ENCODE data around the gene WDR5B. TPM values are rescaled to one million over a fixed set of nuclear protein-coding genes. Genes with fewer than 3 reads are reported as not detected.

The WDR5B gene
- total and polyA plus RNA-seq, 2 experiments from 2014 or later, result 3.7 to 5.6 TPM

- Histone ChIP-seq H3K36me3 (ENCODE audit: low read depth) (peaks cover 12% of the 10 kb centered on the region), H3K9ac (peak overlapping the region; percentile 97), H3K9me3 (ENCODE audit: low read depth) (no peaks in the 10 kb centered on the region), H3K27ac (peak overlapping the region; percentile 88), H3K9me2 (ENCODE audit: insufficient read depth) (no peaks in the 10 kb centered on the region), H3F3A (ENCODE audit: insufficient read depth) (peaks cover 13% of the 10 kb centered on the region; the same call in 1 of the 2 replicates), H3K79me2 (ENCODE audit: insufficient read depth) (peaks cover 89% of the 10 kb centered on the region), H3K4me1 (ENCODE audit: insufficient read depth) (peaks cover 9% of the 10 kb centered on the region), H4K20me1 (ENCODE audit: insufficient read depth) (no peaks in the 10 kb centered on the region), H3K27me3 (replicated peaks; ENCODE audit: insufficient read depth) (no peaks in the 10 kb centered on the region), H3K4me2 (ENCODE audit: unreplicated experiment) (peak overlapping the region; percentile 94), H2AFZ (peak overlapping the region; percentile 93), H3K4me3 (peak overlapping the region; percentile 98)
- 21 to 24% methylated on average over 10 of the region's 10 CpGs for WGBS, 2 experiments (ENCODE audit: low coverage in 1 of 2, low lambda C conversion rate in 2 of 2, missing lambda C conversion rate in 2 of 2)
- peak; percentile 67 for DNase-seq
- in situ Hi-C loops (cut with MboI), result no loop called here
- TF ChIP-seq EZH2phosphoT487 (IDR thresholded peaks at IDR 0.05; ENCODE audit: insufficient read depth, low read depth), result no peak
- no peak for TF ChIP-seq EZH2 (IDR thresholded peaks at IDR 0.05; ENCODE audit: insufficient read depth, poor library complexity, severe bottlenecking)
These were observed 638 bp downstream of the WDR5B start for GRCh38 chr3:122415104-122415744.

GRCh38 chr3:122414391-122414790 is 1.5 kb downstream of the WDR5B start:
- in situ Hi-C loops (cut with MboI), result no loop called here
- DNase-seq, result peak; percentile 49
- H3K4me3 ChIP-seq, result peak overlapping the region; percentile 98; the same call in 1 of the 2 replicates

GRCh38 chr3:122410639-122411038 is 5.2 kb downstream of the WDR5B start:
- peaks cover 54% of the 10 kb centered on the region for H3K79me2 ChIP-seq (ENCODE audit: insufficient read depth)
- H4K20me1 ChIP-seq (ENCODE audit: insufficient read depth), result no peaks in the 10 kb centered on the region
- H3K4me1 ChIP-seq (ENCODE audit: insufficient read depth), result peaks cover 9% of the 10 kb centered on the region
- H3K9ac ChIP-seq, result no peak overlapping the region
- in situ Hi-C loops (cut with MboI), result no loop called here
- no peak overlapping the region for H3K4me3 ChIP-seq
- TF ChIP-seq EZH2 (IDR thresholded peaks at IDR 0.05; ENCODE audit: insufficient read depth, poor library complexity, severe bottlenecking), result no peak
- no peak for TF ChIP-seq EZH2phosphoT487 (IDR thresholded peaks at IDR 0.05; ENCODE audit: insufficient read depth, low read depth)
- no peak overlapping the region for H3K27ac ChIP-seq
- no peaks in the 10 kb centered on the region for H3K27me3 ChIP-seq (replicated peaks; ENCODE audit: insufficient read depth)
- peaks cover 10% of the 10 kb centered on the region; the same call in 1 of the 2 replicates for H3F3A ChIP-seq (ENCODE audit: insufficient read depth)
- no peak for DNase-seq
- H3K36me3 ChIP-seq (ENCODE audit: low read depth), result peaks cover 34% of the 10 kb centered on the region
- no peak overlapping the region for H3K4me2 ChIP-seq (ENCODE audit: unreplicated experiment)
- 93 to 97% methylated on average over 6 of the region's 6 CpGs for WGBS, 2 experiments (ENCODE audit: low coverage in 1 of 2, low lambda C conversion rate in 2 of 2, missing lambda C conversion rate in 2 of 2)
- no peak overlapping the region for H2AFZ ChIP-seq
- H3K9me3 ChIP-seq (ENCODE audit: low read depth), result no peaks in the 10 kb centered on the region
- H3K9me2 ChIP-seq (ENCODE audit: insufficient read depth), result no peaks in the 10 kb centered on the region

More at GRCh38 chr3:122414391-122414790, 1.5 kb downstream of the WDR5B start:
- no peaks in the 10 kb centered on the region for H3K9me3 ChIP-seq (ENCODE audit: low read depth)
- H3K9me2 ChIP-seq (ENCODE audit: insufficient read depth), result no peaks in the 10 kb centered on the region
- 62 to 71% methylated on average over 3 of the region's 3 CpGs for WGBS, 2 experiments (ENCODE audit: low coverage in 1 of 2, low lambda C conversion rate in 2 of 2, missing lambda C conversion rate in 2 of 2)
- H3K4me1 ChIP-seq (ENCODE audit: insufficient read depth), result peaks cover 9% of the 10 kb centered on the region
- H3K9ac ChIP-seq, result 0 out of 2 replicates have a peak overlapping the region, but pooled peaks have one; percentile 97
- H3K27me3 ChIP-seq (replicated peaks; ENCODE audit: insufficient read depth), result no peaks in the 10 kb centered on the region
- H3K79me2 ChIP-seq (ENCODE audit: insufficient read depth), result peaks cover 86% of the 10 kb centered on the region
- peaks cover 19% of the 10 kb centered on the region for H3K36me3 ChIP-seq (ENCODE audit: low read depth)
- H3K27ac ChIP-seq, result no peak overlapping the region
- H2AFZ ChIP-seq, result no peak overlapping the region
- H4K20me1 ChIP-seq (ENCODE audit: insufficient read depth), result no peaks in the 10 kb centered on the region
- peaks cover 10% of the 10 kb centered on the region; the same call in 1 of the 2 replicates for H3F3A ChIP-seq (ENCODE audit: insufficient read depth)
- TF ChIP-seq EZH2 (IDR thresholded peaks at IDR 0.05; ENCODE audit: insufficient read depth, poor library complexity, severe bottlenecking) (no peak), EZH2phosphoT487 (IDR thresholded peaks at IDR 0.05; ENCODE audit: insufficient read depth, low read depth) (no peak)
- H3K4me2 ChIP-seq (ENCODE audit: unreplicated experiment), result peak overlapping the region; percentile 94

DNA sequence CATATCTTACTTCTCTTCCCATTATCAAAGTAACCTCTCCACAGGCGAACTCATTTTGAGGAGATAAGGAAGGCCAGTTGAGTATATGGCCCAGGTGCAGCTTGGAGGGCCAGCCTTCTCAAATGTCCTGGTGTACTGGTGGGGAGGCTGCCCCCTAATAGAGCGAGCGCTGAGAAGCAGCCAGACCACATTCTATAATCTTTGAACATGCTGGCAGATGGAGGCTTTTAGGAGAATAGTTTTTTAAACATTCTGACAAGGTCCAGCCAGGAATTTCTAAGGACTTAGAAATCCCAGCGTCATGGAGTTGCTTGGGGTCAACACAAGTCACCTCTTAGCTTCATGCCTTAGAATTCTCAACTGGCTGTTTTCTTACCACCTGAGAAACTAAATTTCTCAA is 5.8 kb downstream of the WDR5B start:
- H4K20me1 ChIP-seq (ENCODE audit: insufficient read depth), result no peaks in the 10 kb centered on the region
- no peak overlapping the region for H3K4me2 ChIP-seq (ENCODE audit: unreplicated experiment)
- H3K79me2 ChIP-seq (ENCODE audit: insufficient read depth), result peaks cover 49% of the 10 kb centered on the region
- H3F3A ChIP-seq (ENCODE audit: insufficient read depth), result peaks cover 7% of the 10 kb centered on the region; the same call in 1 of the 2 replicates
- no peaks in the 10 kb centered on the region for H3K27me3 ChIP-seq (replicated peaks; ENCODE audit: insufficient read depth)
- H3K27ac ChIP-seq, result no peak overlapping the region
- H3K36me3 ChIP-seq (ENCODE audit: low read depth), result peaks cover 34% of the 10 kb centered on the region
- no peak for DNase-seq
- WGBS, 2 experiments (ENCODE audit: low coverage in 1 of 2, low lambda C conversion rate in 2 of 2, missing lambda C conversion rate in 2 of 2), result 97 to 98% methylated on average over 4 of the region's 4 CpGs
- H3K4me1 ChIP-seq (ENCODE audit: insufficient read depth), result peaks cover 8% of the 10 kb centered on the region
- H3K9me3 ChIP-seq (ENCODE audit: low read depth), result no peaks in the 10 kb centered on the region
- H2AFZ ChIP-seq, result no peak overlapping the region
- no peaks in the 10 kb centered on the region for H3K9me2 ChIP-seq (ENCODE audit: insufficient read depth)
- no peak overlapping the region for H3K9ac ChIP-seq
- in situ Hi-C loops (cut with MboI), result no loop called here
- TF ChIP-seq EZH2 (IDR thresholded peaks at IDR 0.05; ENCODE audit: insufficient read depth, poor library complexity, severe bottlenecking) (no peak), EZH2phosphoT487 (IDR thresholded peaks at IDR 0.05; ENCODE audit: insufficient read depth, low read depth) (no peak)
- H3K4me3 ChIP-seq, result no peak overlapping the region
